Panc1 (cell line): ENCODE measurements around the gene MAP7. TPM values are rescaled to one million over a fixed set of nuclear protein-coding genes. Genes with fewer than 3 reads are reported as not detected.

Source experiments
- ATAC-seq: fragments of 200-7000 bp; cut with Tn5 transposase; 2 replicates; pipeline ENCODE4 v1.9.1; 2020; ENCODE audit warnings: mild to moderate bottlenecking, moderate library complexity
- BruUV-seq: library from RNA; stranded (reverse); fragments of 400-500 nt; replicated peaks from 2 replicates; lab custom pipeline; 2021; lab: Mats Ljungman, UMichigan
- CTCF ChIA-PET: fragments of 300-600 bp; sonication (Branson Sonifier 250); formaldehyde crosslinking; loops from one replicate; lab custom pipeline; 2022; ENCODE audit warnings: antibody characterized with exemption; lab: Charles Lee
- POLR2A ChIA-PET: fragments of 300-600 bp; sonication (Branson Sonifier 250); formaldehyde crosslinking; loops from one replicate; lab custom pipeline; 2022; ENCODE audit warnings: antibody characterized with exemption; lab: Charles Lee
- DNase-seq: peaks from one replicate; pipeline ENCODE4 v3.0.0-alpha.2; 2010; ENCODE audit warnings: low read depth, low spot score
- H3K27ac ChIP-seq: 2 replicates; pipeline ENCODE4 v1.5.1; 2011; ENCODE audit warnings: mild to moderate bottlenecking, low read length, inconsistent platforms
- H3K27me3 ChIP-seq: fragments of 200-500 bp; sonication (Bioruptor generic); 2 replicates; pipeline ENCODE4 v1.6.0; 2014; ENCODE audit warnings: low read length, inconsistent platforms; ENCODE audit not compliant: control insufficient read depth, insufficient read depth
- H3K36me3 ChIP-seq: fragments of 200-500 bp; sonication (Bioruptor generic); 2 replicates; pipeline ENCODE4 v1.5.1; 2014; ENCODE audit warnings: inconsistent platforms, mild to moderate bottlenecking, low read length, moderate library complexity; ENCODE audit not compliant: control insufficient read depth, insufficient read depth
- H3K4me1 ChIP-seq: 2 replicates; pipeline ENCODE4 v1.5.1; 2011; ENCODE audit warnings: inconsistent platforms, mild to moderate bottlenecking, low read length, moderate library complexity; ENCODE audit not compliant: control insufficient read depth, insufficient read depth
- H3K4me3 ChIP-seq, 2 experiments: 2 replicates each; pipeline ENCODE4 v1.5.1; 2011 to 2012; ENCODE audit warnings: low read depth in 2 of 2, low read length in 2 of 2, mild to moderate bottlenecking in 2 of 2, inconsistent platforms in 1 of 2, moderate library complexity in 1 of 2
- H3K9me3 ChIP-seq: fragments of 200-500 bp; sonication (Bioruptor generic); 2 replicates; pipeline ENCODE4 v1.5.1; 2014; ENCODE audit warnings: low read depth, mild to moderate bottlenecking, inconsistent platforms, low read length, moderate library complexity; ENCODE audit not compliant: control insufficient read depth, insufficient read depth
- POLR2AphosphoS5 ChIP-seq: IDR thresholded peaks from 2 replicates; pipeline ENCODE4 v1.6.1; 2012; ENCODE audit warnings: mild to moderate bottlenecking, low read depth, low read length, moderate library complexity
- REST ChIP-seq, 2 experiments: IDR thresholded peaks; 2 replicates each; pipeline ENCODE4 v1.6.1; 2011 to 2012; ENCODE audit warnings: low read depth in 2 of 2, control low read depth in 1 of 2, low read length in 1 of 2, mild to moderate bottlenecking in 1 of 2, moderate library complexity in 1 of 2; ENCODE audit not compliant: insufficient read depth in 1 of 2
- SIN3A ChIP-seq: IDR thresholded peaks from 2 replicates; pipeline ENCODE4 v1.6.1; 2012; ENCODE audit warnings: low read depth, mild to moderate bottlenecking, low read length, moderate library complexity, borderline replicate concordance; ENCODE audit not compliant: insufficient read depth
- TCF7L2 ChIP-seq: IDR thresholded peaks from 2 replicates; pipeline ENCODE4 v1.6.1; 2011; ENCODE audit warnings: mild to moderate bottlenecking, low read depth, low read length, inconsistent platforms
- in situ Hi-C: cut with HindIII; loops from 2 replicates; pipeline ENCODE4 v1.10.0; 2016; ENCODE audit warnings: low sequenced_read_pairs, low pct_unique_long_range_greater_than_20kb
- intact Hi-C: fragments of 100-400 bp; cut with micrococcal nuclease; formaldehyde crosslinking; loops from one replicate; pipeline ENCODE4 v1.10.0; 2022; ENCODE audit not compliant: unreplicated experiment
- total RNA-seq: library from RNA; stranded (reverse); gene quantifications from one replicate; pipeline ENCODE4 v1.2.1, GENCODE V29; 2021; ENCODE audit not compliant: unreplicated experiment
- TF ChIP-seq, protein P1 (sequence below): fragments of 450-650 bp; IDR thresholded peaks from 2 replicates; pipeline ENCODE4 v1.5.1; 2017; ENCODE audit warnings: mild to moderate bottlenecking

The MAP7 gene
- total RNA-seq, 1 experiment from 2014 or later: 1.8 TPM

DNA sequence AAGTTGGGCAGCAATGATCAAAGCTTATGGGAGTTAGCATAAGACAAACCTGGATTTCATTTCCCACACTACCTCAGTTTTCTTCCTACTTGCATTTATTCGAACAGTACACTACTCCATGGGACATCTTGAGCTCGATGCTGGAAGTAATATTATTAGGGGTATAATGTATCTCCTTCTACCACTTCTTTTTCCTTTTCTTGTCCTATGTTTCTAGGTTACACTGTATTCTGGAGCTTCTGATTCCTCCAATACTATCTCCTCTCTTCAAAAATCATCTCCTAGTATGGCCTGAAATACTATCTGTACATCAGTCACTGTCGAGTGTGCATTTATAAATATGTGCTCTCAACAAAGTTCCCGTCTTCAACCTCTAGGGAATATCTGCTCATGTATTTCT, 124.4 kb downstream of the MAP7 start:
- Histone ChIP-seq H3K9me3 (no peaks in the 10 kb centered on the region), H3K27me3 (0 out of 2 replicates have a peak, but pooled peaks cover 2% of the 10 kb centered on the region), H3K4me1 (no peaks in the 10 kb centered on the region), H3K27ac (no peak overlapping the region), H3K36me3 (no peaks in the 10 kb centered on the region), H3K4me3 (no peak overlapping the region)
- intact Hi-C loops: no loop called here
- POLR2A ChIA-PET: no interaction called here
- CTCF ChIA-PET: no interaction called here
- in situ Hi-C loops: no loop called here
- no peak for TF ChIP-seq SIN3A
- TF ChIP-seq TCF7L2: no peak
- no peak for TF ChIP-seq REST (IDR thresholded peaks at IDR 0.05; ENCODE audit: insufficient read depth in 1 of 2, low read depth in 2 of 2, low read length in 1 of 2)
- TF ChIP-seq, protein P1, sequence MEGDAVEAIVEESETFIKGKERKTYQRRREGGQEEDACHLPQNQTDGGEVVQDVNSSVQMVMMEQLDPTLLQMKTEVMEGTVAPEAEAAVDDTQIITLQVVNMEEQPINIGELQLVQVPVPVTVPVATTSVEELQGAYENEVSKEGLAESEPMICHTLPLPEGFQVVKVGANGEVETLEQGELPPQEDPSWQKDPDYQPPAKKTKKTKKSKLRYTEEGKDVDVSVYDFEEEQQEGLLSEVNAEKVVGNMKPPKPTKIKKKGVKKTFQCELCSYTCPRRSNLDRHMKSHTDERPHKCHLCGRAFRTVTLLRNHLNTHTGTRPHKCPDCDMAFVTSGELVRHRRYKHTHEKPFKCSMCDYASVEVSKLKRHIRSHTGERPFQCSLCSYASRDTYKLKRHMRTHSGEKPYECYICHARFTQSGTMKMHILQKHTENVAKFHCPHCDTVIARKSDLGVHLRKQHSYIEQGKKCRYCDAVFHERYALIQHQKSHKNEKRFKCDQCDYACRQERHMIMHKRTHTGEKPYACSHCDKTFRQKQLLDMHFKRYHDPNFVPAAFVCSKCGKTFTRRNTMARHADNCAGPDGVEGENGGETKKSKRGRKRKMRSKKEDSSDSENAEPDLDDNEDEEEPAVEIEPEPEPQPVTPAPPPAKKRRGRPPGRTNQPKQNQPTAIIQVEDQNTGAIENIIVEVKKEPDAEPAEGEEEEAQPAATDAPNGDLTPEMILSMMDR: no peak
- TF ChIP-seq POLR2AphosphoS5: no peak
- DNase-seq (no peak), ATAC-seq (no peak)
- no TSS peak for BruUV-seq

- in situ Hi-C loops: no loop called here
- no peaks in the 10 kb centered on the region for H3K27me3 ChIP-seq
- H3K9me3 ChIP-seq: no peaks in the 10 kb centered on the region
- DNase-seq (no peak), ATAC-seq (no peak)
- H3K4me3 ChIP-seq: no peak overlapping the region
- CTCF ChIA-PET: no interaction called here
- TF ChIP-seq TCF7L2 (no peak), SIN3A (no peak), POLR2AphosphoS5 (no peak), REST (IDR thresholded peaks at IDR 0.05; ENCODE audit: insufficient read depth in 1 of 2, low read depth in 2 of 2, low read length in 1 of 2) (no peak)
- TF ChIP-seq, protein P1: no peak
- H3K36me3 ChIP-seq: no peaks in the 10 kb centered on the region
- H3K4me1 ChIP-seq: no peaks in the 10 kb centered on the region
- H3K27ac ChIP-seq: no peak overlapping the region
- BruUV-seq: no TSS peak
- intact Hi-C loops: no loop called here
- POLR2A ChIA-PET: no interaction called here
These were observed 125.3 kb downstream of the MAP7 start for GRCh38 chr6:136424901-136425300.
